ENCODE results near the gene RAB10. TPM values are rescaled to one million over a fixed set of nuclear protein-coding genes. Genes with fewer than 3 reads are reported as not detected.

RAB10 gene
- total RNA-seq, 1 experiment from 2014 or later: 130 TPM

- Histone ChIP-seq H3K14ac (ENCODE audit: insufficient read depth, low read length) (peak overlapping the region; percentile 94), H2BK20ac (ENCODE audit: low read depth, low read length, poor library complexity, severe bottlenecking) (no peak overlapping the region), H2BK15ac (ENCODE audit: low read depth, low read length) (no peak overlapping the region), H3K4ac (ENCODE audit: low read depth, low read length) (no peak overlapping the region), H3K23me2 (ENCODE audit: insufficient read length, low read depth, low read length, poor library complexity, severe bottlenecking) (peaks cover 13% of the 10 kb centered on the region), H3K56ac (ENCODE audit: insufficient read length, low read depth, low read length) (no peak overlapping the region), H3K18ac (ENCODE audit: insufficient read length, low read depth, low read length) (peak overlapping the region; percentile 84), H3K27me3 (ENCODE audit: insufficient read depth, low read length) (no peaks in the 10 kb centered on the region), H2AFZ (ENCODE audit: low read length) (no peak overlapping the region), H4K5ac (ENCODE audit: insufficient read length, low read depth, low read length) (peak overlapping the region; percentile 41), H4K20me1 (ENCODE audit: control insufficient read depth, insufficient read depth, insufficient read length) (no peaks in the 10 kb centered on the region), H3T11ph (ENCODE audit: low read length) (no peak overlapping the region), H3K23ac (ENCODE audit: insufficient read length, low read depth, low read length) (peak overlapping the region; percentile 38), H3K4me2 (ENCODE audit: insufficient read depth, insufficient read length, low read length) (peak overlapping the region; percentile 100), H4K91ac (ENCODE audit: insufficient read length, low read depth, low read length) (no peak overlapping the region), H4K8ac (replicated peaks; ENCODE audit: insufficient read length, low read depth, low read length) (no peak overlapping the region), H3K27ac (ENCODE audit: insufficient read length, low read depth, low read length) (peak overlapping the region; percentile 74), H2BK5ac (ENCODE audit: insufficient read length, low read length) (no peak overlapping the region), H3K79me1 (ENCODE audit: insufficient read depth, low read depth, low read length, poor library complexity, severe bottlenecking) (peaks cover 3% of the 10 kb centered on the region), H3K79me2 (ENCODE audit: insufficient read depth, low read length) (peaks cover 46% of the 10 kb centered on the region), H3K4me1 (ENCODE audit: insufficient read depth, low read length) (no peaks in the 10 kb centered on the region; the same call in 1 of the 2 replicates), H2AK5ac (ENCODE audit: insufficient read length, low read length) (peak overlapping the region; percentile 52), H3K9ac (ENCODE audit: extremely low read depth, insufficient read length, low read length) (peak overlapping the region; percentile 99), H3K9me3 (ENCODE audit: control insufficient read depth, low read depth, low read length) (no peaks in the 10 kb centered on the region), H2BK120ac (ENCODE audit: low read depth, low read length, poor library complexity, severe bottlenecking) (no peak overlapping the region), H2BK12ac (ENCODE audit: insufficient read length, low read depth, low read length) (no peak overlapping the region)
- H3K36me3 Mint-ChIP-seq (ENCODE audit: insufficient read depth in 1 of 3, low read depth in 3 of 3): peaks cover 9 to 27% (median 22%) of the 10 kb centered on the region in 3 experiments; a peak in 6 of 7 replicates
- H3K27me3 Mint-ChIP-seq (ENCODE audit: low read depth): no peaks in the 10 kb centered on the region
- H3K4me1 Mint-ChIP-seq: peaks cover 10 to 12% of the 10 kb centered on the region in 2 experiments
- peak overlapping the region; percentile 86 to 96 for H3K4me3 Mint-ChIP-seq
- H3K9me3 Mint-ChIP-seq: no peaks in the 10 kb centered on the region
- peak overlapping the region; percentile 72 to 97 (median 92) for H3K27ac Mint-ChIP-seq
- TF ChIP-seq CTCF (conservative IDR thresholded peaks at IDR 0.05): no peak
- WGBS (ENCODE audit: extremely low coverage, insufficient read length, low lambda C conversion rate): no CpG with 5 or more reads among the region's 18 CpGs
- no peak for DNase-seq
Observed at GRCh38 chr2:26034637-26034992, 731 bp downstream of the RAB10 start.

Data from H9 (cell line).